ENCODE results near the gene ZNF414. TPM values are rescaled to one million over a fixed set of nuclear protein-coding genes. Genes with fewer than 3 reads are reported as not detected.
"Not testable (repeated sequence)": the region's sequence is repeated elsewhere in the genome, so short reads cannot be mapped to it uniquely, and the experiment has no call there.

ZNF414 gene
- total RNA-seq (2014; rRNA removed; shearing (Covaris generic)): 1.8 and 2.0 TPM in 2 replicates
- polyA plus RNA-seq (2016; fragmentation: Nextera tagmentation; extraction: Ambion mirVana): 13.0 and 13.8 TPM in 2 replicates

- Histone ChIP-seq H2AFZ (peak within 1 kb of the TSS; percentile 92), H3K27ac (peak within 1 kb of the TSS; percentile 90), H3K9ac (peak within 1 kb of the TSS; percentile 92), H4K20me1 (ENCODE audit: insufficient read depth) (no peaks in the 10 kb centered on the region), H3K4me1 (ENCODE audit: insufficient read depth) (peaks cover 18% of the 10 kb centered on the region), H3K9me3 (ENCODE audit: low read depth) (no peaks in the 10 kb centered on the region), H3K4me3 (peak within 1 kb of the TSS; percentile 79), H3F3A (ENCODE audit: insufficient read depth) (peaks cover 20% of the 10 kb centered on the region), H3K36me3 (ENCODE audit: low read depth) (no peaks in the 10 kb centered on the region), H3K4me2 (ENCODE audit: unreplicated experiment) (peak within 1 kb of the TSS; percentile 93), H3K27me3 (replicated peaks; ENCODE audit: insufficient read depth) (no peaks in the 10 kb centered on the region), H3K9me2 (ENCODE audit: insufficient read depth) (no peaks in the 10 kb centered on the region), H3K79me2 (ENCODE audit: insufficient read depth) (no peaks in the 10 kb centered on the region)
- WGBS, 2 experiments (ENCODE audit: low coverage in 1 of 2, low lambda C conversion rate in 2 of 2, missing lambda C conversion rate in 2 of 2): 2 to 3% methylated on average over 66 to 70 of the region's 70 CpGs
- peak; percentile 99 for DNase-seq
- TF ChIP-seq EZH2 (IDR thresholded peaks at IDR 0.05; ENCODE audit: insufficient read depth, poor library complexity, severe bottlenecking) (no peak), EZH2phosphoT487 (IDR thresholded peaks at IDR 0.05; ENCODE audit: insufficient read depth, low read depth) (no peak)
- in situ Hi-C loops (cut with MboI): no loop called here
Measured at GRCh38 chr19:8513687-8514504, at the start of gene ZNF414. ZNF414 (minus strand) TSS chr19:8514167; CDS start chr19:8514046, 121 bp downstream.

- Histone ChIP-seq H3K4me3 (no peak overlapping the region), H3K9ac (no peak overlapping the region), H2AFZ (no peak overlapping the region), H3K4me2 (ENCODE audit: unreplicated experiment) (no peak overlapping the region), H3K27ac (no peak overlapping the region), H3K36me3 (ENCODE audit: low read depth) (no peaks in the 10 kb centered on the region), H3F3A (ENCODE audit: insufficient read depth) (no peaks in the 10 kb centered on the region), H3K79me2 (ENCODE audit: insufficient read depth) (no peaks in the 10 kb centered on the region), H4K20me1 (ENCODE audit: insufficient read depth) (no peaks in the 10 kb centered on the region), H3K27me3 (replicated peaks; ENCODE audit: insufficient read depth) (no peaks in the 10 kb centered on the region), H3K9me2 (ENCODE audit: insufficient read depth) (no peaks in the 10 kb centered on the region), H3K4me1 (ENCODE audit: insufficient read depth) (no peaks in the 10 kb centered on the region), H3K9me3 (ENCODE audit: low read depth) (no peaks in the 10 kb centered on the region)
- no peak for TF ChIP-seq EZH2phosphoT487 (IDR thresholded peaks at IDR 0.05; ENCODE audit: insufficient read depth, low read depth)
- TF ChIP-seq EZH2 (IDR thresholded peaks at IDR 0.05; ENCODE audit: insufficient read depth, poor library complexity, severe bottlenecking): no peak
- no peak for DNase-seq
- in situ Hi-C loops (cut with MboI): no loop called here
- 76 to 100% methylated on average over 1 to 2 of the region's 2 CpGs for WGBS, 2 experiments (ENCODE audit: low coverage in 1 of 2, low lambda C conversion rate in 2 of 2, missing lambda C conversion rate in 2 of 2)
Measured at GRCh38 chr19:8561075-8561764, 47.3 kb upstream of the ZNF414 start.

GRCh38 chr19:8558325-8558724 is 44.4 kb upstream of the ZNF414 start:
- H3K4me2 ChIP-seq (ENCODE audit: unreplicated experiment): no peak overlapping the region
- DNase-seq: no peak
- no peaks in the 10 kb centered on the region for H3K27me3 ChIP-seq (replicated peaks; ENCODE audit: insufficient read depth)
- H3K36me3 ChIP-seq (ENCODE audit: low read depth): no peaks in the 10 kb centered on the region
- H3K9me2 ChIP-seq (ENCODE audit: insufficient read depth): no peaks in the 10 kb centered on the region
- H3K9ac ChIP-seq: no peak overlapping the region
- in situ Hi-C loops (cut with MboI): no loop called here
- H3K27ac ChIP-seq: no peak overlapping the region
- H3K4me1 ChIP-seq (ENCODE audit: insufficient read depth): no peaks in the 10 kb centered on the region
- WGBS, 2 experiments (ENCODE audit: low coverage in 1 of 2, low lambda C conversion rate in 2 of 2, missing lambda C conversion rate in 2 of 2): 70 to 72% methylated on average over 2 of the region's 2 CpGs
- H3K79me2 ChIP-seq (ENCODE audit: insufficient read depth): no peaks in the 10 kb centered on the region
- H3K9me3 ChIP-seq (ENCODE audit: low read depth): no peaks in the 10 kb centered on the region
- no peak for TF ChIP-seq EZH2phosphoT487 (IDR thresholded peaks at IDR 0.05; ENCODE audit: insufficient read depth, low read depth)
- TF ChIP-seq EZH2 (IDR thresholded peaks at IDR 0.05; ENCODE audit: insufficient read depth, poor library complexity, severe bottlenecking): no peak
- H3F3A ChIP-seq (ENCODE audit: insufficient read depth): no peaks in the 10 kb centered on the region
- no peak overlapping the region for H2AFZ ChIP-seq
- H3K4me3 ChIP-seq: no peak overlapping the region
- no peaks in the 10 kb centered on the region for H4K20me1 ChIP-seq (ENCODE audit: insufficient read depth)

GRCh38 chr19:8557642-8558238 is 43.8 kb upstream of the ZNF414 start:
- H3K4me2 ChIP-seq (ENCODE audit: unreplicated experiment): no peak overlapping the region
- no peaks in the 10 kb centered on the region for H4K20me1 ChIP-seq (ENCODE audit: insufficient read depth)
- no peak for TF ChIP-seq EZH2 (IDR thresholded peaks at IDR 0.05; ENCODE audit: insufficient read depth, poor library complexity, severe bottlenecking)
- TF ChIP-seq EZH2phosphoT487 (IDR thresholded peaks at IDR 0.05; ENCODE audit: insufficient read depth, low read depth): no peak
- H3K4me1 ChIP-seq (ENCODE audit: insufficient read depth): no peaks in the 10 kb centered on the region
- no peaks in the 10 kb centered on the region for H3K27me3 ChIP-seq (replicated peaks; ENCODE audit: insufficient read depth)
- no peaks in the 10 kb centered on the region for H3K9me3 ChIP-seq (ENCODE audit: low read depth)
- no peak overlapping the region for H3K9ac ChIP-seq
- H3F3A ChIP-seq (ENCODE audit: insufficient read depth): no peaks in the 10 kb centered on the region
- no peak overlapping the region for H3K4me3 ChIP-seq
- in situ Hi-C loops (cut with MboI): no loop called here
- H3K79me2 ChIP-seq (ENCODE audit: insufficient read depth): no peaks in the 10 kb centered on the region
- no peaks in the 10 kb centered on the region for H3K9me2 ChIP-seq (ENCODE audit: insufficient read depth)
- DNase-seq: no peak
- H3K27ac ChIP-seq: no peak overlapping the region
- WGBS, 2 experiments (ENCODE audit: low coverage in 1 of 2, low lambda C conversion rate in 2 of 2, missing lambda C conversion rate in 2 of 2): 75 to 86% methylated on average over 5 to 6 of the region's 6 CpGs
- H2AFZ ChIP-seq: no peak overlapping the region
- H3K36me3 ChIP-seq (ENCODE audit: low read depth): no peaks in the 10 kb centered on the region

- DNase-seq; H3K36me3 ChIP-seq (ENCODE audit: low read depth); H3K9ac ChIP-seq; H3F3A ChIP-seq (ENCODE audit: insufficient read depth); H4K20me1 ChIP-seq (ENCODE audit: insufficient read depth); H3K27ac ChIP-seq; H3K9me3 ChIP-seq (ENCODE audit: low read depth); in situ Hi-C loops (cut with MboI); H3K79me2 ChIP-seq (ENCODE audit: insufficient read depth); H3K4me2 ChIP-seq (ENCODE audit: unreplicated experiment); H3K4me3 ChIP-seq; H3K4me1 ChIP-seq (ENCODE audit: insufficient read depth); H2AFZ ChIP-seq; H3K27me3 ChIP-seq (replicated peaks; ENCODE audit: insufficient read depth); H3K9me2 ChIP-seq (ENCODE audit: insufficient read depth): not testable (repeated sequence)
- WGBS, 2 experiments (ENCODE audit: low coverage in 1 of 2, low lambda C conversion rate in 2 of 2, missing lambda C conversion rate in 2 of 2): 94 to 97% methylated on average over 7 of the region's 7 CpGs
Measured at GRCh38 chr19:8553729-8554128, 39.8 kb upstream of the ZNF414 start.
